Loucy (cell line): Measurements from ENCODE around the gene PRKACA.

Experiments used
- EZH2phosphoT487 ChIP-seq: fragments of 200-600 bp; IDR thresholded peaks from 2 replicates; pipeline ENCODE4 v1.6.1; 2018; ENCODE audit warnings: antibody characterized with exemption, mild to moderate bottlenecking, moderate library complexity, borderline replicate concordance
- TF ChIP-seq, protein P1 (sequence below): fragments of 200-600 bp; sonication (generic); conservative IDR thresholded peaks from 2 replicates; pipeline ENCODE4 v1.5.1; 2014; ENCODE audit warnings: mild to moderate bottlenecking, antibody characterized with exemption, low read length

DNA sequence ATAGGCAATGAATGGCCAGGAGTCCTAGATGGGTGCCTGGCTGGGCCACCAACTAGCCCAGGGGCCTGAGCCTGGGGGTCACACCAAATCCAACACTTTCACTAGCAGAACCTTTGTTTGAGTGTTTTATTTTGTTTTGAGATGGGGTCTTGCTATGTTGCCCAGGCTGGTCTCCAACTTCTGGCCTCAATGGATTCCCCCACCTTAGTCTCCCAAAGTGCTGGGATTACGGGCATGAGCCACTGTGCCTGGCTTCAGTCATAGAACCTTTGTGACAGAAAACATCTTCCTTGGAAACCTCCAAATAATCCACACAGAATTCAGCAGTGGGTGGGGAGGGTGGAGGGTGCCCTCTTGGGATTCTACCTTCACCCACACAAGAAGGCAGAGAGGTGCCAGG is 6.1 kb downstream of the PRKACA start:
- TF ChIP-seq, protein P1, sequence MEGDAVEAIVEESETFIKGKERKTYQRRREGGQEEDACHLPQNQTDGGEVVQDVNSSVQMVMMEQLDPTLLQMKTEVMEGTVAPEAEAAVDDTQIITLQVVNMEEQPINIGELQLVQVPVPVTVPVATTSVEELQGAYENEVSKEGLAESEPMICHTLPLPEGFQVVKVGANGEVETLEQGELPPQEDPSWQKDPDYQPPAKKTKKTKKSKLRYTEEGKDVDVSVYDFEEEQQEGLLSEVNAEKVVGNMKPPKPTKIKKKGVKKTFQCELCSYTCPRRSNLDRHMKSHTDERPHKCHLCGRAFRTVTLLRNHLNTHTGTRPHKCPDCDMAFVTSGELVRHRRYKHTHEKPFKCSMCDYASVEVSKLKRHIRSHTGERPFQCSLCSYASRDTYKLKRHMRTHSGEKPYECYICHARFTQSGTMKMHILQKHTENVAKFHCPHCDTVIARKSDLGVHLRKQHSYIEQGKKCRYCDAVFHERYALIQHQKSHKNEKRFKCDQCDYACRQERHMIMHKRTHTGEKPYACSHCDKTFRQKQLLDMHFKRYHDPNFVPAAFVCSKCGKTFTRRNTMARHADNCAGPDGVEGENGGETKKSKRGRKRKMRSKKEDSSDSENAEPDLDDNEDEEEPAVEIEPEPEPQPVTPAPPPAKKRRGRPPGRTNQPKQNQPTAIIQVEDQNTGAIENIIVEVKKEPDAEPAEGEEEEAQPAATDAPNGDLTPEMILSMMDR = no peak
- no peak for TF ChIP-seq EZH2phosphoT487
